ENCODE data around the gene SLIT1. TPM values are rescaled to one million over a fixed set of nuclear protein-coding genes. Genes with fewer than 3 reads are reported as not detected.

The SLIT1 gene
- total RNA-seq, 4 donors from 2014 or later: under 0.01 to 0.78 (median 0.15) TPM

DNA sequence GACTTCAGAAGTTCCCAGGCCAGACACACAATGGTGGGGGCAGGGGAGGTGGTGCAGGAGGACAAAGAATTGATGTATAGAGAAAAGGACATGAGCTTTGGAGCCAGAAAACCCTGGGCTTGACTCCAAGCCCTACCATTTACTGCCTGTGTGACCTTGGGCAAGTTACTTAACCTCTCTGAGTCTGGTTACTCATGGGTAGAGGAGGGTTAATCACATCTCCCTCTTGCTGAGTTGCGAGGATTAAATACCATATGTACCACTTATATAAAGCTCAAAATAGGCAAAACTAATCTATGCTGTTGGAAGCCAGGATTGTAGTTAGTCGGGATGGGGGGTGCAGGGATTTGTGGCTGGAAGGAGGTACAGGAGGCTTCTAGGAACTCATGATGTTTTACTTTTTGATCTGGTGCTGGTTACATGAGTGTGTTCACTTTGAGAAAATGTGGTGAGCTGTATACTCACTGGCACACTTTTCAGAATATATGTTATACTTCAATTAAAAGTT lies 106.8 kb downstream of the SLIT1 start:
- Histone ChIP-seq H3K27ac (no peak overlapping the region), H3K9me3 (no peaks in the 10 kb centered on the region), H3K36me3 (no peaks in the 10 kb centered on the region), H3K4me3 (replicated peaks in 1 of 3) (no peak overlapping the region), H3K27me3 (no peaks in the 10 kb centered on the region), H3K4me1 (no peaks in the 10 kb centered on the region)
- TF ChIP-seq POLR2A (IDR thresholded peaks at IDR 0.05) (no peak), CTCF (IDR thresholded peaks at IDR 0.05) (no peak)
- no peak for DNase-seq
- intact Hi-C loops (cut with DNase I): no loop called here
- WGBS, 2 donors: 83 to 87% methylated on average over 2 of the region's 2 CpGs

DNA sequence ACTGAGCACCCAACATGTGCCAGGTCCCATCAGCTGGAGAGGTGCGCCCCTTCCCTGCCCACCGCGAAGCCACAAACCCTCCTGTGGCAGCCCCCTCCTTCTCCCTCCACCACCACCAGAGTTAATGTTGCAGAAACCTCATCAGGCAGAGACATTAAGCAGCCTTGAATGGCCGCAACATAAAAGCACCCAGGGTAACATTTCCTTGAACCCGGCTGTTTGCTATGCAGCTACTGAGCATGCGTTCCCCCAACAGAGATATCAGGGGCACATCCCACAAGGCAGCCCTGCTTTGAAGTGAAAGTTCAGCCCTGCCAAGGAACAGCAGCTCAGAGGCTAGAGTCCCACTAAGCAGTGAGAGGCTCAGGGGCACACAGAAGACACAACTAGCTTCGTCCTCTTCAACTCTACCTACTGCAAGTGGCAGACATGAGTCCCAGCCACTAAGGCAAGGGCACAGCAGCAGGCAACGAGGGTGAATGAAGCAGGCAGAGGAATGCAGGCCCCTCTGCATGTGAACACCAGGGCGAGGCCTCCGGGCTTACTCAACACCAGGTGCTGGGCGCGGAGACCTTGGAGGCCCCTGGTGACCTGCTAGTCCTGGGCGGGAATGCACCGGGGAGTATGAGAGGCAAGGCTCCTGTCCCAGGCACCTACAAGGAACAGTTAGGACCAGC lies 107.4 kb downstream of the SLIT1 start:
- intact Hi-C loops (cut with DNase I): no loop called here
- WGBS, 2 donors: 81 to 83% methylated on average over 7 to 14 of the region's 14 CpGs
- no peaks in the 10 kb centered on the region for H3K9me3 ChIP-seq
- no peak for DNase-seq
- no peaks in the 10 kb centered on the region for H3K36me3 ChIP-seq
- no peaks in the 10 kb centered on the region for H3K27me3 ChIP-seq
- H3K4me1 ChIP-seq: no peaks in the 10 kb centered on the region
- H3K4me3 ChIP-seq (replicated peaks in 1 of 3): no peak overlapping the region
- no peak for TF ChIP-seq CTCF (IDR thresholded peaks at IDR 0.05)
- TF ChIP-seq POLR2A (IDR thresholded peaks at IDR 0.05): no peak
- no peak overlapping the region for H3K27ac ChIP-seq

DNA sequence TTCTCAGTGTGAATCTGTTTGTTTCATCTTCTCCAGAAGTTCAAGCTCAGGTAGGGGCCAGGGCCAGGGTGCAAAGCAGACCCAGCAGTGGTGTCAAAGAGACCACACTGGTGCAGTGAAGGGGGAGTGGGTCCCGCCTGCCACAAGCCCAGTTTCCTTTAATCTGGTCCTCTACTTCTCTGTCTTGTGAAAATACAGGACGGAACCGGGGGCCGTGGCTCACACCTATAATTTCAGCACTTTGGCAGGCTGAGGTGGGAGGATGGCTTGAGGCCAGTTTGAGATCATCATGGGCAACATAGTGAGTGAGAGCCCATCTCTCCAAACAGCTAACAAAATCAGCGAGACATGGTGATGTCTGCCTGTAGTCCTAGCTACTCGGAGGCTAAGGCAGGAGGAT lies 109.0 kb downstream of the SLIT1 start:
- WGBS, 2 donors: 70 to 89% methylated on average over 6 of the region's 6 CpGs
- intact Hi-C loops (cut with DNase I): no loop called here

GRCh38 chr10:97075961-97076525 lies 109.7 kb downstream of the SLIT1 start:
- H3K9me3 ChIP-seq: no peaks in the 10 kb centered on the region
- no peak overlapping the region for H3K27ac ChIP-seq
- H3K4me1 ChIP-seq: no peaks in the 10 kb centered on the region
- H3K4me3 ChIP-seq (replicated peaks in 1 of 3): no peak overlapping the region
- intact Hi-C loops (cut with DNase I): no loop called here
- no peaks in the 10 kb centered on the region for H3K27me3 ChIP-seq
- no peaks in the 10 kb centered on the region for H3K36me3 ChIP-seq
- DNase-seq: no peak
- TF ChIP-seq POLR2A (IDR thresholded peaks at IDR 0.05): no peak
- TF ChIP-seq CTCF (IDR thresholded peaks at IDR 0.05): no peak
- whole genome bisulfite sequencing, 2 donors: 69 to 84% methylated on average over 6 to 7 of the region's 7 CpGs

More for the DNA sequence above, 109.0 kb downstream of the SLIT1 start:
- H3K9me3 ChIP-seq: no peaks in the 10 kb centered on the region
- no peaks in the 10 kb centered on the region for H3K27me3 ChIP-seq
- no peaks in the 10 kb centered on the region for H3K36me3 ChIP-seq
- H3K27ac ChIP-seq: no peak overlapping the region
- no peak overlapping the region for H3K4me3 ChIP-seq (replicated peaks in 1 of 3)
- DNase-seq: no peak
- TF ChIP-seq CTCF (IDR thresholded peaks at IDR 0.05) (no peak), POLR2A (IDR thresholded peaks at IDR 0.05) (no peak)
- H3K4me1 ChIP-seq: no peaks in the 10 kb centered on the region

DNA sequence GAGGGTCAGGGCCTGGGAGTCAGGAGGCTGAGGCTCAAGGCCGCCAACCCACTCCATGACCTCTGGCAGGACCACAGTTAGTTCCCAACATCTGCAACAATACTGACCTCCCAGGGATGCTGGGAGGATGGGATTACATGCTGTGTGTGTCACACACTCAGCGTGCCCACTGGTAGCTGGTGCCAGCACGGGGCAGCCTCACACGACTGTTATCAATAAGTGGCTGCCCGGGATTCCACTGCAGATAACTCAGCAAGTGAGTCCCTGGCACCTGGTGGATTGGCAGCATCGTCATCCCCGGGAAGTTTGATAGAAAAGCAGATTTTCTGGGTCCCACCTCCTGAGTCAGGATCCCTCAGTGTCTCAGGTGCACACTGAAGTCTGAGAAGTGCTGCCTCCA lies 110.3 kb downstream of the SLIT1 start:
- intact Hi-C loops (cut with DNase I): no loop called here
- Histone ChIP-seq H3K9me3 (no peaks in the 10 kb centered on the region), H3K4me1 (no peaks in the 10 kb centered on the region), H3K27me3 (no peaks in the 10 kb centered on the region), H3K4me3 (replicated peaks in 1 of 3) (no peak overlapping the region), H3K36me3 (no peaks in the 10 kb centered on the region), H3K27ac (no peak overlapping the region)
- WGBS, 2 donors: 77 to 88% methylated on average over 7 of the region's 7 CpGs
- DNase-seq: no peak
- TF ChIP-seq CTCF (IDR thresholded peaks at IDR 0.05) (no peak), POLR2A (IDR thresholded peaks at IDR 0.05) (no peak)

All from thyroid gland (tissue), 4 donors.